Activated CD4-positive, alpha-beta T cell treated with anti-CD3 and anti-CD28 coated beads for 24 hours (primary cell): ENCODE results near the gene SOX10.

ENCODE experiments used
- DNase-seq, 2 donors: peaks; one replicate each; pipeline ENCODE4 v3.0.0-alpha.2; 2020; ENCODE audit warnings: low read depth in 2 of 2

SOX10 gene

DNA sequence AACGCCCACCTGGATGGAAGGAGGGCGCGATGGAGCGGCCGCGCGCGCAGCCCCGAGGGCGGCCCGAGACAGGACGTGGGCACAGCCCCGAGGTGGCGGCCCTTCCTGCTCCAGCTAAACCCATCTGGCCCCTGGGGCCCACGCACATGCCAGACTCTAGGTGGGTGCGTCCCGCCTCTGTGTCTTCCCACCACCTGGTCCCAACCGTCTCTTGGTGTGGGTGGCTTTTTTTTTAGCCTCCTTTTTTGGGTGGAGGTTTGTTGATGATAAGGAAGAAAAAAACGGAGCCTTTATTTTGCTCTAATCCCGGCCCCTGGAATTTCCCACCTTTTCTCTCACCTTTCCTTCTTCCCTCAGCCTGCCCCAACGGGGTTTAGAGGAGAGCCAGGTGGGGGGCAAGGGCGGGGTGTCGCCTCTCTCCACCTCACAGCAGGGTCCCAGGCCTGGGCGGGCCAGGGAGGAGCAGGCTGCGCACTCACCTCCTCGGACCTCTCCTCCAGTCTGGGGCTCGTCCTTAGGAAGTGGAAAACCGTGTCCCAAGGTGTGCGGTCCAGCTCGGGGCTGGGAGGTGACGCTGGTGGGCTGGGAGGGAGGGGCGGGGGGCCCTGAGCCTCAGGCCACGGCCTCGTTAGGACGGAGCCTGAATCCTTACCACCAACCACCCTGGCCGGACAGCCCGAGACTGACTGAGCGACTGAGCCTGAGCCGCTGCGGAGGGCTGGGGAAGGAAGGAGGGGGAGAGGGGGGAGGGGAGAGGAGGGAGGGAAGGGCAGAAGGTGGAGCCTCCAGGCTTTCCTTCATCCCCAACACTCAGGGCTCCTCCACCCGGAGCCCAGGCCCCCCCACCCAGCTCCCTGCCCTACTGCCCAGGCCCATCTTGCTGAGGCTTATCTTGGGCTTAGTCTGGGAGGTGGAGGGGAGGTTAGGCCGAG is at the start of gene SOX10:
Gene SOX10 (minus strand): TSS at position 696 of the 932 bp plus-strand sequence. CDS start 771 bp downstream, outside the sequence.
- no peak for DNase-seq

DNA sequence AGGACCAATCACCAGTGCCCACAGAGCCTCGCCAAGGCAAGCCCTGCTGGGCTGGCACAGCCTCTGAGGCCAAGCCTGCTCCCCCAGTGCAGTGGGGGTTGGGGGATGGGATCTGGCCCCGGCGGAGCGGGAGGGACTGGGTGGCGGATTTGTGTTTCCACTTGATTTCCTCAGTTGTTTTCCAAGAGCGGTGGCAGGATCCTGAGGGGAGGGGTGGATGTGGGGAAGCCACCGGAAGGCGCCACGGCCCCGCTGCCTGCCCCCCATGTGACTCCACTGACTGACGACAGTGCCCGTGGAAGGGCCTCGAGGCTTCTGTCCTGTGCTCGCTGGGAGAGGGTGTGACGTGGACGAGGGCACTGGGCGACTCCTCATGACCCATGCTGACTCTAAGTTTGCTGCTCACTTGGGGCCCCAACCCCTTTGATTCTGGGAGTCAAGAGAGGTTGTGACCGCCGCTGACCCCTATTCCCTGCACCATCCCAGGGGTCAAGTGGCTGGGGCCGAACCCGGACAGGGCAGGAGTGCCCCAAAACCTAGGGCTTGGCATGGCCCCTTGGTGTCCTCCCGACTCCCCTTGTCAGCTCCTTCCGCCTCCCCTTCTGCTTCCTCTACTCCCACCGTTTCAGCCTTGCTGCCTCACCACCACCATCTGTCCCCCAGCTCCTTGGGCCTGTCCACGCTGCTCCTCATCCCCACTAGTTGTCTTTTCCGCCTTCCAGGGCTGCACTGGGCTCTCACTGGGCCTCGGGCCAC is 49.3 kb upstream of the SOX10 start:
- DNase-seq, result no peak

DNA sequence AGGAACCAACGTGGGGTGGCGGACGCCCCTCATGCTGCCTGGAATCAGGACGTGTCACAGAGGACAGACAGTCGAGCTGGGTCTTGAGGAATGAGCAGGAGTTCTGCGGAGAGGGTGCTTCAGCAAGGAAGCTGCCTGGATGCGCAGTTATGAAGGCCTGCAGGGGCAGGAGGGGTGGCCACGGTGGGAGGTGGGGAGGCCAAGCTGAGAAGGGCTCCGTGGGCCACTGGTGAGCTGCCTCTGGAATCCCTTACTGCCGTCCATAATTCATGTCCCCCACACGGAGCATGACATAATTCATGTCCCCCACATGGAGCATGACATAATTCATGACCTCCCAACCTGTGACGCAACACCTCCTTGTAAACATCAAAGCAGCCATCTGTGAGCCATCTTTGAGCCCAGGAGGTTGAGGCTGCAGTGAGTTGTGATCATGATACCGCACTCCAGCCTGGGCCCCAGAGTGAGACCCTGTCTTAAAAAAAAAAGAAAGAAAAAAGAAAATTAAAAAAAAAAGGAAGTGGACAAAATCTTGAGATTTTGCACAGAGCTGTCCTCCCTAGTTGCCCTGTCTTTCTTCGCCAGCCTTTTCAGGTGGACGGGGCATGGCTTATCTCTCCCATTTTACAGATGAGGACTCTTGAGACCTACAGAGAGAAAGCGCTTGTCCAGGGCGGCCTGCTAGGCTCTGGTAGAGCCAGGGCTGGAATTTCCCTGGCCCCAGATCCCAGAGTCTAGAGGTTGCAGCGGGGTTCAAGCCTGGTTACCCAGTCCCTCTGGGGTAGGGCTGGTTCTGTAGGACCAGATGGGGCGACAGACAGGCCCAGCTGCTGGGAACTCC is 48.5 kb upstream of the SOX10 start:
- no peak for DNase-seq

DNA sequence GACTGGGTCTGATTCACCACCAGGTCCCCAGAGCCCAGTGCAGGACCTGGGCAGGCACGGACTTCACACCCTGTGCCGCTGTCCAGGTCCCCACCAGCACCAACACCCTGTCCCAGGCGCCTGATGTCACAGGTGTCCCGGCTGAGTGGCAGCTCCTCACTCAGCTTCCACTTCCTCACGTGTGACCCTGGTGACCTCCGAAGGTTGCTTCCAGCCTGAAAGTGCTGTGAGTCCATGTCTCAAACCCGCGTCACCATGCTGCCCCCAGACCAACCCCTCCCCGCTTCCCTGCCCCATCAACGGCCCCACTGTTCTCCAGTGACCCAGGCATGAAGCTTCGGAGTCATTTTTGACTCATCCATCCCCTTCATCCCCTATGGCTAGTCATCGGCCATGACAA is 47.1 kb upstream of the SOX10 start:
- DNase-seq, result no peak

DNA sequence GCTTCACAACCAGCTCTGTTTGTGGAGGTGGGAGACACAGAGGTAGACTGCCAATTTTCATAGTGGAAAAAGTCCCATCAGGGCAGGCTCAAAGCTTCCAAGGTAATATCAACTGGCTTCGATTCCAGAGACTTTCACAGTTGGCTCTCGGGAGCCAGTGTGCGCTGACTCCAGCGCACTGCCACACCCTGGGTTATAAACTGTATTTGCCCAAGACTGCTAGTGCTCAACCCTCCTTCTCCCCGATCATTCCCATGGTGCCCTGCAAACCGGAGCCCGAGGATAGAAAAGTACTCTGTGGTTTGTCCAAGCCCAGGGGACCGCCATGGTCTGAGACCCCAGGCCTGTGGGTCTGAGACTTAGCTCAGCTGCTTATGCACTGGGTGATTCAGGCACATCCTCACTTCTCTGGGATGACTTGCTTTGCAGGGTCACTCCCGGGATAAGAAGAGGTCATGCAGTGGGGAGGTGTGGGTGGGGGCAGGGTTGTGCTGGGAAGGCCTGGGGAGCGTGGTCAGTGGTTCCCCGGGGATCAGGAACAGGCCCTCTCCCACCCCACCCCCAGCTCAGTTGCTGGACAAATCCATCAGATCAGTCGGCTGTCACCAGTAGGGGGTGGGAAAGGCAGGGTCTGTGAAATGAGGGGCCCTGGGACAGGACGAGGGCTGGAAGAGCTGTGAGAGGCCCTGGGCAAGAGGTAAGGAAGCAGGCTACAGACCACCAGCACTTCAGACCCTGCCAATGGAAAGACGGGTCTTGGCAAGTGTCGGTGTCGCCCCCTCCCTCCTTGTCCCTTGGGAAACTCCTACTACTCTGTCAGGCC is 46.2 kb upstream of the SOX10 start:
- no peak for DNase-seq

DNA sequence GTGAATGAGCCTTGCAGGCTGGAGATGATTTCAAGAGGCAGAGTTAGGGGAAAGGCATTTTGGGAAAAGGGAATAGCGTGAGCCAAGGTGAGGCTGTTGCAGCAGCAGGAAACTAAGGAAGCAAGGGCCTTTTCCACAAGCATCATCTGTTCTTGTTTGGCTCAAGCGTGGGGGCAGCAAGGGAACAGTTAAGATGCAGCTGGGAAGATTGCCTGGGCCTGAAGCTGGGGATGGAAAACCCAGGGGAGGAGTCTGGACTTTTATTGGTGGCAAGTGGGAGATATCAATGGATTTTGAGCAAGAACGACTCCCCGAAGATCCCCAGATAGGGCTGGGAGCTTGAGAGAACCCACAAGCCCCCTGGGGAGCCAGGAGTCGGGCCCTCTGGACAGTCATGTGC is 45.5 kb upstream of the SOX10 start:
- DNase-seq, result no peak

DNA sequence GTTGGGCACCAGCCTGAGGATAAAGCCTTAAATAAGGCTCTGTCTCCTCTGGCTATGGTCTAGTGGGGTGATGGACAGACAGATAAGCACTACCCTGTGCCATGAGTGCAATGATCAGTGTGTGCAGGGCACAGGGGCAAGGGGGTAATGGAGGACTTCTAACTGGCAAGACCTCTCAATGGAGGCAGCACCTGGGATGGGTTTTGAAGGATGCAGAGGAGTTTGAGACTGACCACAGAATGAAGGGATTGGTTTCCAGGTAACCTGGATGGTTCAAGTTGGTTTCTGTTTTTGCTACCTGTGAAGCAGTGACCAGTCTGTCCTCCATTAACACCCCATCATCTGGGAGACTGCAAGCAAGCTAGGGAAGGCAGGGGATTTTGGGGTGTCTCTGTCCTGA is 45.0 kb upstream of the SOX10 start:
- no peak for DNase-seq

DNA sequence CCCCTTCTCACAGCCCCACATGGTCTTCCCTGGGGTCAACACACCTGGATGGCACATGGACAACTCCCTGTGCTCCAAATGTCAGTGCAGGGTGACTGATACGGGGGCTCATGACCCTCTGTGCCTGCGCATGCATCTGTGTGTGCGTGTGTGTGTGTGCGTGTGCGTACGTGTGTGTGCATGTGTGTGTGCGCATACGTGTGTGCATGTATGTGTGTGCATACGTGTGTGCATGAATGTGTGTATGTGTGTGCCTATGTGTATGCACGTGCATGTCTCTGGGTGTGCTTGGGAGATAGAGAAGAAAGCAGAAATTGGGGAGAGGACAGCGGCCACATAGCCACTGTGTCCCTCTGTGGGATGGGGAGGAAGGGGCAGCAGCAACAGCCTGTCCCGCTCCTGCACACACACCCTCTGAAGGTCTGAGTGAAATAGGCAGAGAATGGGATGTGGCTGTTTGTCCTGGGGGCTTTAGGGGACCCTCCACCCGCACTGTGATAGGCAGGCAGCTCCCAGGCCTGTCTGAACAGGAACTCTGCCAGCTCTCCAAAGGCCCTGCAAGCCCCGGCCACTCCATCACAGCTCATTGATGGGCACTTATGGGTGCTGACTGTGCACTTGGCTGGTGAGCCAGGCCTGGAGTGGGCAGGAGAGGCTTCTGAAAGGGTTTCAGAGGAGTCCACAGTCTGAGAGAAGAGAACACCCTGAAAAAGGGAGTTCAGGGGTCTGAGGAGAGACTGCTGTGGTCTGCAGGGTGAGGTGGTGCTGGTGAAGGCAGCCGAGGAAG is 44.2 kb upstream of the SOX10 start:
- DNase-seq, result no peak

DNA sequence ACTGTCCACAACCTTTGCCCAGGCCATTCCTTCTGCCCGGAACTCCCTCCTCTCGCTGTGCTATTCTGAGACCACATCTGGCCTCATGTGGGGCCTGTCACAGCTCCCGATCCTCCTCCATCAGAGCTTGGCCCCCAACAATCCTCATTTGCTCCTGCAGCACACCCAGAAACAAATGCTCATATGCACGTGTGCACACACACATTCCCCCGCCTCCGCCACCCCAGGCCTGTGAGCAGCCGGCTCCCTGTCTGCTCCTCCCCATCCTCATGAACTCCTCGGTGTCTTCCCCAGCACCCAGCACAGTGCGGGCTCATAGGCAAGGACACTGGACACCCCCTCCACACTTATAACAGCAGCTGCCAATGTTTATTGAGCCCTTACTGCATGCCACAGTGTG is 43.1 kb upstream of the SOX10 start:
- DNase-seq, result no peak

DNA sequence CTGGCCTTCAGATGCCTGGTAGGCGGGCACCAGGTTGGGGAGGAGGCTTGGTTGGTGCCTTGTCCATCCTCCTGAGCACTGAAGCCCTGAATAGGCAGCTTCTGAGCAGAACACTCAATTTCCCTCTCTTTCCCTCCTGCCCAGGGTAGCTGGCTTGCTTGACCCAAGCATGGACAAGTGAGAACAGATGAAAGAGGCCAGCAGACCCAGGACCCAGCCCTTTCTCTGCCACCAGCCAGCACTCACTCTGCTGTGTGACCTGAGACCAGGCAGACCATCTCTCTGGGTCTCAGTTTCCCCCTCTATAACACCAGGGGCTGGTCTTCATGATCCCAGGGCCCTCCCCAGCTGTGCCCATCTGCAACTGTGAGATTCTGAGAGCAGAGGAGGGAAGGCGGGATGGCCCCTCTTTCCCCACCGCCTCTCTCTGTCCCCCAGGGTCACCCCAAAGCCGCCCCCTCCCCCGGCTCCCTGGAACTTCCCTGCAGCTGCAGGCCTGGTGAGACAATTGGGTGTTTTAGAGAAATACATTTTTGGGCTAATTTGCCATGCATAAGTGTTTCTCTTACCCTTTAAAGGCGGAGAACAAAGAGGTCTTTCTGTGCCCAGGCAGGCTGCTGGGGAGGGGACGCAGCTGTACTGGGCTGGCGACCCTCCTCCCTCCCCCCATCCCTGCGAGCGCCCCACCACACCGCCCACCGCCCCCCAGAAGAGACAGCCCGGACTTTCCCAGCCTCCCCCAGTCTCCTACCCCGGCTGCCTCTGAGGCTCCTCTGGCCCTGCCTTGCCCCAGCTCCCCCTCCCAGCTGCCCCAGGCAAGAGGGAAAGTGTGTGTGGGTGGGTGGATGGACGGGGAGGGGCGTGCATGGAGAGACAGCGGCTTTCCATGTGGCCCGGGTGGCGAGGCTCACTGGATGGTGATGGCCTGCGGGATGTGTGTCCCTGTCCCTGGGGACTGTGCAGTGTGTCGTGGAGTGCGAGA is 42.1 kb upstream of the SOX10 start:
- no peak for DNase-seq

DNA sequence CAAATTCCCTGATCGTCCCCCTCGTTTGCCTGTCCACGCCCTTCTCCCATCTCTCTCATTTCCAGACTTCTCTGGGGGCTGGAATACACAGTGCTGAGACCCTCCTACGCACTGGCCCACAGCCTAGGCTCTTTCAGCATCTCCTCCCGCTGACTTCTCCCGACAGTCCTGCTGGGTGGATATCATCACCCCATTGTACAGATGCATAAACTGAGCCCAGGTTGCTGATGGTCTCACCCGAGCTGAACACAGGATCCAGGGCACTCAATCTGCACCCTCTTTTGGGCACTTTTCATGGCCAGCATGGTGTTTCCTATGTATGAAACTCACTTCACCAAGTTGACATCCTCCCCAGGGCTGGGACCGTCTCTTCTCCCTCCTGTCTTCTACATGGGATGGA is 41.2 kb upstream of the SOX10 start:
- no peak for DNase-seq

DNA sequence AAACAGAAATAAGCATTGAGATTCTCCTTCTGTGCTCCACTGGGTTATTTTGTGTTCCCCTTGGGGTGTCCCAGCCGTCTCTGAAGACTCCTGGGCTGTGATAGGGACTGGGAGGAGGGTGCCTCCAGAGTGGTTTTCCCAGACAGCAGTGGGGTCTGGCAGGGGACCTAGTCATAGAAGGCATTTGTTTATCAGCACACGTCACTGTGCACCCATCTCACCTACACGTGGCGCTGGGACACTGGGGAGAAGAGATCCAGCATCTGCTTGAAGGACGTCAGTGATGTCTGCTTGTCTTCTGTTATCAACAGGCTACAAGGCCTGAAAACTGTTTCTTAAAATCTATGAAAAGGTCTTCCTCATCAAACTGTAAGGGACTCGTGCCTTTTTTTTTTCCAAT is 38.7 kb upstream of the SOX10 start:
- no peak for DNase-seq

DNA sequence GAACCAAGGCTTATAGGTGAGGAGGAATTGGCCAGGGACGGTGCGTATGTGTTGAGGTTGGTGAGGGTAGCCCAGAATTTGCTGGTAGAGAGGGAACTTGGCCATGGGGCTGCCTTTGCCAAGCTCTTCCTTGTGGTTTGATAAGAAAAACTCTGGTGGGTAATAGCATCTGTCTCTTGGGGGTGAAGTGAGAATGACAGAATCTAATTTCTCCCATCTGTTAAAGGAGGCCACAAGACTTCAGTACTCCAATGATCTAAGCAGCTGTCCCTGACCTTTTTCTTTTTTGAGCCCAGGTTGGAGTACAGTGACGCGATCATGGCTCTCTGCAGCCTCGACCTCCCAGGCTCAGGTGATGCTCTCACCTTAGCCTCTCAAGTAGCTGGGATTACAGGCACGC is 36.9 kb upstream of the SOX10 start:
- DNase-seq, result no peak

DNA sequence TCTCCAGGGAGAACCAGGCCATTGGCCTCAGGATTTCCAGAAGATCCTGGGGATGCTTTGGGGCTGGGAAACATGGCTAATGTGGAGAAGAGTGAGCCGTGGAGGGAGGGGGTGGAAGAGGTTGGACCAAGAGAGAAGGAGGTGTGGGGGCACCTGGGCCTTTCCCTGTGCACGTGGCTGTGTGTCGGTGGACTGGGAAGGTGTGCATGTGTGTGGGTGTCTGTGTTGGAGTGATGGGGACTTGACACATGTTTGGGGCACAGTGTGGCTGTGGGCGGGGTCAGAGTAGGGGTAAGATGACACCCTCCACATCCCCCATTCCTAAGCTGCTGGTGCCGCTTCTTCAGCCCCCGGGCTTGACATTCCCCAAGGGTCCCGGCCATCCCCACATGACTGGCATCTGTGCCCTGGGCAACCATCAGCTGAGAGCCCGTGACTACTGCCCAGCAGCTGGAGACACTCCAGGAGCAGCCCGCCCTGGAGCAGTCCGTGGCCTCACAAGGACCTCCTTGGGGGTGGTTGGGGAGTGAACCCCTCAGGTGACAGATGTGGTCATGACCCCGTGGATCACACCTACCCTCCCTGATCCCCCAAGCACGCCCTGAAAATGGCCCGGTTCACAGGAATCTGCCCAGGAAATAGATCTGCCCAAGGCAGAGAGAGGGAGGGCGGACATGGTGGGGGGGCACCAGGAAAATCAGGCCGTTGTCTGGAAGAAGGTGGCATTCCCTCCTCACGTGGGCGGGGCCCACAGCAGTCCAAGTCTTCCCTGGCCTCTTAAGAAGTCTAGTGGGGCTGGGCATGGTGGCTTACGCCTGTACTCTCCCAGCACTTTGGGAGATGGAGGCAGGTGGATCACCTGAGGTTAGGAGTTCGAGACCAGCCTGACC is 34.8 kb upstream of the SOX10 start:
- DNase-seq, result no peak

DNA sequence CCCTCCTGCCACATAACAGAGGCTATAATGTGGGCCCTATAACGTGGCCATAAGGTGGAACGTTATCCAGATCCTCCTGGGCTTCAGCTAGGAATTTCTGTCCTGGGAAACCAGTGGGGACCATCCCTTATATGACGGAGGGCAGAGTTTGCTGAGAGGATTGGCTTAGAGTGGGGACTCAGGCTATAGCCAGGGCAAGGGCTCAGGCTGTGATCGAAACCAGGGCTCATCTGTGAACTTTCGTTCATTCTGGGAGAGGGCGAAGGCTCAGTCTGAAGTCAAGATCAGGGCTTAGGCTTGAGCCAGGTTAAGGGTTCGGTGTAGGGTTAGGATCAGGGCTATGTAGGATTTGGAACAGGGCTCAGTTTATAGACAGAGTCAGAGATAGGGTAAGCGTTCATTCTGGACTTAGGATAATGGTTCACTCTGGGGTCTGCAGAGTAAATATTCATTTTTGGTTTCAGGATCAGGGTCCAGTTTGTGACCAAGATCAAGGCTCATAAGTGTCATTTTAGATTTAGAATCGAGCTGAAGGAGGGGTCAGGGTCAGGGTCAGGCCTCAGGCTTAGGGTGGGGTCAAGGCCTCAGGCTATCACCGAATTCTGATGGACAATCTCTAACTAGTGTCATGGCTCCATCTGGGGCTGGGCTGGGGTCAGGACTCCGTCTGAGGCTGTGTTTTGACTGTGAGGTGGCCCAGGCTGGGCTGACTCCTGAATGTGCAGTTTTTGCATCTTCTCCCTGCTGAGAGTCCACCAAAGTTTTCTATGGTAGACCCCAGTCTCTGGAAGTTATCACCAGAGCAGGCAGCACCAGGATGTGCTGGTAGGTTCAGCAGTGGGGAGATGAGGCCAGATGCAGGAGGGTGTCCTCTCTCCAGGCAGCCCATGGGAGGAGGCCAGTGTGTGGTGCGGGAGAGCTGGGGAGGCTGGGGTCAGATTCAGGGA is 33.9 kb upstream of the SOX10 start:
- no peak for DNase-seq

DNA sequence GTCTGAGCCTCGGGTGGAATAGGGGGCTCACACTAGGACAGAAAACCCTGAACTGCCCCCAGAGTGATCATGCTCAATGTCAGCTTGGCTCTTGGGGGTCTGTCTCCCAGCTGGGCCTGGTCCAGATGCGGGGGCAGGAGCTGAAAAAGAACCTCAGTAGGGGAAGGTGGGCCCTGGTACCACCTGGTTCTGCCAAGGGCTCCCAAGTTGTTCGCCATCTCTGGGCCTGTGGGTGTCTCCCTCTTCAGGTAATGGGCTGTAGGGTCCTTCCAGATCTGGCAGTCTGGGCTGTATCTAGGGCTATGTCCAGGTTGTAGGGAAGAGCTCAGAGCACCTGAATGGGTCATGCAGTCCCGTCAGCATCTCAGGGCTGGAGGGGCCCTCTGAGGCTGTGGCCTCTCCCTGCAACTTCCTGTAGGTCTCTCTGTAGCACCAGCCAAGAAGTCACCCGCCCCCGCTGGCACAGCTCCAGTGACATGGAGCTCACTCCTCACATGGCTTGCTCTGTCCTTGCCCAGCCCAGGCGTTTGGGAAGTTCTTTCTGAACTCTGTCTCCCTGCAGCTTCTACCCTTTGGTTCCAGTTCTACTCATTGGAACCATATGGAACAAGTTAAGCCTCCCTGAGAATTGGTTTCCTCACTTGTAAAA is 33.0 kb upstream of the SOX10 start:
- DNase-seq, result no peak
